ENCODE results near the gene SORCS2.

SORCS2 gene

DNA sequence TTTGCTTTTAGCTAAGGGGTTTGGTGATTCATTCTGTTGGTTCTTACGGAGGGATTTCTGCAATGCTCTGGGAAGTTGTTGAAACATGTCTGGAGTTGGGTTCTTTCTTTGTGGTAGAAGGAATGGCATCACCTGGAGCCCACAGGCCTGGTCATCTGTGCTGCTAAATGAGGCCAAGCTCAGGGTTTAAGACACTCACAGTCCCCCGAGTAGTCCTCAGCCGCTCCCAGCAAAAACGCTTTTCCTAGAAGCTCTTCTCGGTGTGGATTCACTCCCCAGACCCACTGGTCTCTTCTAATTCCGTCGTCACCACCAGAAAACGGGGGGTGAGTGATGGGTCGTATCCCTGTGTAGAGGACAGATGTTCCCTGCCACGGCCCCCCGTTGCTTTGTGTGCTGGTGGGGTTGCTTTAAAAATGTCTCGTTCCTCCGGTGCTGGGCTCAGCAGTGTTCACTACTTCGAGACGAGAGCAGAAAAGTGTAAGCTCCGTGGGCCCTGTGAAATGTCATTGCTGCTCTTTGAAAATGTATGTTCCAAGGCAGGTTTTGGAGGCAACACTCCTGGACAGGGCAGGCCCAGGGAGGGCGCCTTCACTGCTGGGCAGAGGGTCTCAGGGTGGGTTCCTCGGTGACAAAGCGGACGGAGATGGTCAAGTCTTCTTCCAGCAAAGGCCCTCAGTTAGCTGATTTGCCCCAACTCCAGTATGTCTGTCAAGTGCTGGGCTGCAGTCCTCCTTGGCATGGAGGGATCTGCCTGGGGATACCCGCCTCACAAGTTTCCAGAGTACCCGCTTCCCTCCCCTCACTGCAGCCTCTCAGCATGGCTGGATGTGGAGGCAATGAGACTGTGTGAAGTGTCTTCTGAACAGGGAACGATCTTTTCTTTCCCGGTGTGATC is 205.1 kb downstream of the SORCS2 start:
- DNase-seq = peak; percentile 57

DNA sequence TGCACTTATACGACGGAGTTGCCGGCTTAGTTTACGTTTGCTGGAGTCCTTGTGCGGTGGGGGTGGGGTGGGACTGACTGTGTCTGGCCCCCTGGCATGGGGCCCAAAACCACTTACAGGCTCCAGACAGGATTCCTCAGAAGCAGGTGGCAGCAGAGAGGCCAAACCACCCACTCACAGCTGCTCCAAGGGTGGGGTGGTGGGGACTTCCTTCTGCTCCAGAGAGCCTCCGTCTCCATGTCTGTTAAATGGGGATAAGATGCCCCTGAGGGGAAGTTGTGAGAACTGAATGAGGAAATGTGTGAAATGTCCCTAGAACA is 205.7 kb downstream of the SORCS2 start:
- peak; percentile 70 for DNase-seq

DNA sequence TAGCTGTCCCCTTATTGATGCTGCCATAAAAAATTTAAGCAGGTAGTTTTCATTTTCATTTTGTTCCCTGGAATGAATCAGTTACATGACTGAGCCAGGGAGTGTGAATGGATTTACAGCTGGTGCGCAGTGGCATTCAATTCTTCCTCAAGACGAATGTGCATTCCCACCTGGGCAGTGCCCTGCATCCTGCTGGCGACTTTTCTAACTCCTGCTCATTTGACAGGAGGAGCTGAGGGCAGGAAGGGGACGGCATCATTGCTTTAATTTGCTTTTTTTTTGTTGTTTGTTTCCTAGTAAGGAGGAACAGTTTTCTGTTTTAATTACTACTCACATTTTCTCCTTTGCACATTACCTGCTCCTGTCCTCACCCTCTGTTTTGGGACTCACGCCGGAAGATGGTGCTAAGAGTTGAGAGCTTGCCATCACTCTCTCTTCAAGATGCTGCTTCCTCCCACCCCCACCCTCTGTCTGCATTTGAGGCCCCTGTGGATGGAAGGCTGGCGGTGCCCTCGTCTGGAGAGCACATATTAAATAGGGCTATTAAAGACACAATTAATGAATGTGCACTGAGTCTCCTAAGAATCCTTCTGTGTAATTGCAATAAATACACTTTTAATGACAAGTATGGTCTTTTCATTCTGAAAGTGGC is 206.6 kb downstream of the SORCS2 start:
- DNase-seq = peak; percentile 58

DNA sequence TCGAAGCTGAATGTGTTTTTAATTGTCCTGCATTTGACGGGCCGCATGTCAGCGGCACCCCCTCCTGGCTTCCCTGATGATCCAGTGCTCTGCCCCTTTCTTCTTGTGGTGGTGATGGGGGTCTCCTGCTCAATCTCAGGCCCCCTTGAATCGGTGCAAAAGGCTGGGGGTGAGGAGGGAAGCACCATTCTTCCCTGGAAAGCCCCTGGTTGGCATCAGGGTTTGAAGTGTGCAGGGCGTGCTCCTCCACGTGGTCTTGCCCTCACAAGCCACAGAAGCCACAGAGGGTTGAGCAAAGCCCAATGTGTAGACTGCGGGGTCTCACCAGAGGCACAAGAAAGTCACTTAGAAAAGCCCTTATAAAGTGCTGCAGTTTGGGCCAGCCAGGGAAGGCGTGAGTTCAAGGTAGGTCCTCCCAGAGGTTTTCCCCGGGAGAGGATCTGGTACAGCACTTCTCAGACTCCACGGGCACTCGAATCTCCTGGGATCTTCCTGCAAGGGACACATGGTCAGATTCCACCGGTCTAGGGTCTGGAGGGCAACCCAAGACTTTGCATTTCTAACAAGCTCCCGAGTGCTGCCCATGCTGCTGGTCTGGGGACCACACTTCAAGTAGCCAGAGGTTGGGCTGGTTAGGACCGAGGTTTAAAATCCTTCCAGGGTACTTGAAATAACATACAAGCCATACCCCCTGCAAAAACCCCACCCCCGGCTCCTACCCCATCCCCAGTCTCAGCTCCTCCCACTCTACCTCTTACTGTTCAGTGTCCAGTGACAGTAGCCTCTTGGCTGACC is 207.3 kb downstream of the SORCS2 start:
- no peak for DNase-seq

- DNase-seq = no peak
These were observed 208.4 kb downstream of the SORCS2 start for GRCh38 chr4:7400671-7401298.

DNA sequence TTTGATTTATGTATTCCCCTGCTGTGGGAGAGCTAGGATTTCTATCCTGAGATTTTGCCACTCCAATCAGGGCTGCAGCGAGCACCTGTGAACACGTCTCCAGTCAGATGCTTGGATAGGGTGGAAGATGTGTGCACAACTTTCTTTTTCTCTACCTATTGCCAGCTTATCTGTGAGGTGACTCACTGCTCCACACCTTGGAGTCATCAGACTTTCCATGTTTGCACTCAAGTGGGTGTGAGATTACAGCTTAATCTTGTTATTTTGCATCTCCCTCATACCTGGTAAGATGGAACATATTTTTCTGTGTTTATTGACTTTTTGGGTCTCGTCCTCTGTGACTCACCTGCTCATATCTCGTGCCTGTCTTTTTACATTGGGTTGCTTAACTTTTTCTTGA is 210.2 kb downstream of the SORCS2 start:
- no peak for DNase-seq

DNA sequence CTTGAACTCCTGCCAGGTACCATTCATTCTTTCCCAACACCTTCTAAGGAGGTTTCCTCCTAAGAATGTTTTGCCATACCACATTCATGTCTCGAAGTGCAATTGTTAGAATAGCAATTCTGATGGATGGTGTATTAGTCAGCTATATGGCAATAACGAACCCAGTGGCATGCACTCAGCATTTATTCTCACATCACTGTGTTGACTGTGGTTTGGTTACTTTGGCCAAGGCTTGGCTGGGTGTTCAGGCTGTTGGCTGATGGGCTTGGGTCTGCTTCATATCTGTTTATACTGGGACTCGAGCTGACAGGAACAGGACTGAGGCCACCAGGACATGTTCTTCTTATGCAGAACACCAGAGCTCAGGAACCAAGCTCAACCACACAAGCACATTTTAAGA is 210.7 kb downstream of the SORCS2 start:
- no peak for DNase-seq

DNA sequence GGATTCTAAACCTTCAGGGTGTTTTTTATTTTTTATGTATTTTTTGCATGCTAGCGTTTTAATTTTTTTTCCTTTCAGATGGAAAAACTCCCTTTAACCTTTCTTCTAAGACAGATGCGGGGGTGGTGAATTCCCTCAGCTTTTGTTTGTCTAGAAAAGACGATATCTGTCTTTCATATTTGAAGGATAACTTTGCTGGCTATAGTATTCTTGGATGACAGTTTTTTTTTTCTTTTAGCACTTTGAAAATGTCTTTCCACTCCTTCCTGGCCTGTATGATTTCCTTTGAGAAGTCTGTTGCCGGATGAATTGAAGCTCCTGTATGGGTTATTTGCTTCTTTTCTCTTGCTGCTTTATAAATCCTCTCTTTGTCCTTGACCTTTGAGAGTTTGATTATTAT is 215.8 kb downstream of the SORCS2 start:
- peak; percentile 2 for DNase-seq

- no peak for DNase-seq
These were observed 218.1 kb downstream of the SORCS2 start for GRCh38 chr4:7410446-7410845.

GRCh38 chr4:7411491-7411890 is 219.2 kb downstream of the SORCS2 start:
- DNase-seq = no peak

DNA sequence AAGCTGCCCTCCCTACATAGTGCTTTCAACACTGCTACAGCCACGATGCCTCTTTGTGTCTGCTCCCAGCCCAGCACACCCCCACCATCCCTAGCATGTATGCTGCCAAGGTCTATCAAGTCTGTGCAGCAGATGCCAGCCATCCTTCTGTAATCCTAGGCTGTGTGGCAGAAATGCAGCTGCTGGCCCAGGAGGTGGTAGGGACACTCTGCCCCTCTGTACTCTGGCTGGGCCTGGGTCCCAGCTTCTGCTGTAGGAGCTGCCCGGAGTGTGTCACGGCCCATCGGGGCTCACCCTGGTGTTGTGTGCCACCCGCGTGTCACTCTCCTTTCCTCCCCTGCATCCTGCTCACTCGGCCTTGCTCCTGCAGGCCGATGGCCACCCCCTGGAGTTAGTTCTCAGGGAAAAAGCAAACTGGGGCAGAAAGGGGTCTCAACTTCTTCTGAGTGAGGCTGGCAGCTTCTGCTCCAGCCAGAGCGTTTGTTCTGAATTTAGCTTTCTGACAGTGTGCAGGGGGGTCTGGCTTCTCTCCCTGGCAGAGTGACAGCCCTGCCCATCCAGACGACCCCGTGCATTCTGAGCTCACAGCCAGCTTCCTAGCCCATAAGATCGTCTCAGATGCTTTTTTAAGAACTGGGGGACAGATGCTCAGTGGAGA is 219.7 kb downstream of the SORCS2 start:
- DNase-seq = peak; percentile 66

- DNase-seq = no peak
These were observed 220.2 kb downstream of the SORCS2 start for GRCh38 chr4:7412554-7412912.

DNA sequence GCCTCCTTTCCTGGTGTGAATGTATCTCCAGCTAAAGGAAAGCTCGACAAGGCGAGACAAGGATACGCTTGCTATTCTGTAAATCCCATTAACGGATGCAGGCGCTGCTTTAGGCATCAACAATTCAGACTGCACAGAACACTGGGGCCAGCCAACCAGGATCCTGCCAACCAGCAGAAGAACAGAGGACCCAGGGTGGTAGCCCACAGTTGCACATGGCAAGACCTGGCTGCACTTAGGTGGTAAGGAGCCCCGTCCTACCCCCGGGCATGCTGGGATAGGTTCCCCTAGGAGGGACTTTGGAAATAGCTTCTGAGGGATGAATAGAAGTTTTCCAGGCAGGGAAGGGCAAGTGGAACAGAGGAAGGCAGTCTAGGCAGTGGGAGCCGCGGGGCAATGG is 221.7 kb downstream of the SORCS2 start:
- peak; percentile 13 for DNase-seq

DNA sequence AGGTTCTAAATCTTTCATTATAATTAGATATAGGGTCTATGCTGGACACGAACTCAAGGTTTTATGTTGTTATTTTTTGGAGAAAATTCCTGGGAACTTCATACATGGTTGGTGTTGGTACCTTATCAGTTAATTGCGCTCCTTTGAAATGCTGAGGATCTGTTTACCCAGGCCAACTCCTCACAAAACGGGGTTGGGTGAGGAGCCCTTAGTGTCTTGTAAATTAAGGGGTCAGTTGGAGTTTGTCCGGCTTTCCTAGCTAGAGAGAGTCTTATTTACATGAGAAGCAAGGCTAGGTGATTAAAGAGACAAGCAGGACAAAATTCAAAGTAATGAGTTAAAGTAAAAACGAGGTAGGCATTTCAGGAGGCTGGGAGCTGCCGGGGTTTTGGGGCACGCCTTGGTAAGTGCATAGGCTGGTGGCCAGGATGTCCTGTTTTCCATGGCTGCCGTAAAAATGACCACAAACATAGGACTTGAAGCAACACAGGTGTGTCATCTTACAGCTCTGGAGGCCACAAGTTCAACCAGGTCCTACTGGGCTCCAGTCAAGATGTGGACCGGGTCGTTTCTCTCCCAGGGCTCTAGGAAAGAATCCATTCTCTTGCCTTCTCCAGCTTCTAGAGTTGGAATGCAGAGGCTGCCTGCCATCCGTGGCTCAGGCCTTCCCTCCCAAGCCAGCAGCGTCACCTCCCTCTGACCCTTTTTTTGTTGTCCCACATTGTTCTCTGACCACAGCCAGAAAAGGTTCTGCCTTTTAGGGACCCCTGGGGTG is 222.6 kb downstream of the SORCS2 start:
- DNase-seq = peak; percentile 9

DNA sequence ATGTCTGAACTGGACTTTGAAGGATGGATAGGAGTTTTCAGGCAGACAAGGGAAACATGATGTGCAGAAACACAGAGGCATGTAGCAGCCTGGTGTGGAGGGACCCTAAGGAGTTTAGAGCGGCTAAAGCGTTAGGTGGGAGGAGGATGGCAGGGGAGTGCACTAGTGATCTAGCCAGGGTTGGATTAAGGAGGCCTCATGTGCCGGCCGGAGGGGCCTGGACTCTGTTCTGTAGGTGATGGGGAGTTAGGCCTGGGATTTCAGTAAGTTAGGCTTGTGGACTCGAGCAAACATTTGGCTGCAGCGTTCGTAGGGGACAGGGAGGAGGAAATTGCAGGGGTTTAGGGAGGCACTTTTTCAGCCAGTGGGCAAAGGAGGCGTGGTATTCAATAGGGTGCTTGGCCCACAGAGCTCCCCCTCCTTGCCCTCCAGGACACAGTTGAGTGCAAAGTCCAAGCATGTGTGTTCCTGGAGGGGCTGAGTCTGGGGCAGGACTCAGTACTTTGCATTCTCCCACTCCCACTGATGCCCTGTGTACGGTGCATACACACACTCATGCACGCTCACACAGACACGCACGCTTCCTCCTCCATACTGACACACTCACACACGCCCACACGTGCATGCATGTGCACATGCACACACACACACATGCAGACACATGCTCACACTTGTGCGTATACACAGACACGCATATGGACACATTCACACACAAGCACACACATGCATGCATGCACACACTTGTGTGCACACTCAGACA is 223.8 kb downstream of the SORCS2 start:
- DNase-seq = no peak

- peak; percentile 7 for DNase-seq
These were observed 224.6 kb downstream of the SORCS2 start for GRCh38 chr4:7416745-7417432.

GRCh38 chr4:7417639-7418038 is 225.3 kb downstream of the SORCS2 start:
- DNase-seq = peak; percentile 10

DNA sequence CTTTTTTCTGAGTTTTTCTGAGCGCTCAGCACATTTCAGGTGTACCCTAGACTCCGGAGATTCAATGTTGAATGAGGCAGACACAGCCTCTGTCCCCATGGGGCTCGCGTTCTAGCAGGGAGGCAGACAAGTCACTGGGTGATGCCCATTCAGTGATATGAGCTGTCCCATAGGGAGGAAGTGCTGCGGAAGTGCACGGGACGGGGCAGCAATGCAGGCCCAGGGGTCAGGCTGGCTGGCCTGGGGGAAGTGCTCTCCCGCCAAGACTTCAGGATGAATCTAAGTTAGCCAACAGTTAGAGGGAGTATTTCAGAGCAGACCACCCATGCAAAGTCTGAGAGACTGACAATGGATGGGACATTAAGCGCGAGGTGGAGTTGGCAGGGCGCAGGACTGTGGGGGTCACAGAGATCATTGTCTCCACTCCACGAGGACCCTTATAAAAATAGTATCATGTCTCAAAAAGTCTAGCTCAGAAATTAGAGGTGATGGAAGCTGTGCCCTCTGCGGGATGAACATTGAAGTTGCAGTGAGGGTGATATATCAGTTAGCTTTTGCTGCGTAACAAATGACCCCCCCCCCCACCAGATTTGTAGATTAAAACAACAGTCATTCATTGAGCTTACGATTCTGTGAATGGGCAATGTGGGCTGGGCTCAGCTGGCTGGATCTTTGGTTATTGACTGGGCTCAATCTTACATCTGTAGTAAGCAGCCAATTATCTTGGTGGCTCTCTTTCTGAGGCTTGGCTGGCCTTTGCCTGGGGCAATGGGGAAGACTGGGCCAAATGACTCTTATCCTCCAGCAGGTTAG is 226.0 kb downstream of the SORCS2 start:
- DNase-seq = no peak

DNA sequence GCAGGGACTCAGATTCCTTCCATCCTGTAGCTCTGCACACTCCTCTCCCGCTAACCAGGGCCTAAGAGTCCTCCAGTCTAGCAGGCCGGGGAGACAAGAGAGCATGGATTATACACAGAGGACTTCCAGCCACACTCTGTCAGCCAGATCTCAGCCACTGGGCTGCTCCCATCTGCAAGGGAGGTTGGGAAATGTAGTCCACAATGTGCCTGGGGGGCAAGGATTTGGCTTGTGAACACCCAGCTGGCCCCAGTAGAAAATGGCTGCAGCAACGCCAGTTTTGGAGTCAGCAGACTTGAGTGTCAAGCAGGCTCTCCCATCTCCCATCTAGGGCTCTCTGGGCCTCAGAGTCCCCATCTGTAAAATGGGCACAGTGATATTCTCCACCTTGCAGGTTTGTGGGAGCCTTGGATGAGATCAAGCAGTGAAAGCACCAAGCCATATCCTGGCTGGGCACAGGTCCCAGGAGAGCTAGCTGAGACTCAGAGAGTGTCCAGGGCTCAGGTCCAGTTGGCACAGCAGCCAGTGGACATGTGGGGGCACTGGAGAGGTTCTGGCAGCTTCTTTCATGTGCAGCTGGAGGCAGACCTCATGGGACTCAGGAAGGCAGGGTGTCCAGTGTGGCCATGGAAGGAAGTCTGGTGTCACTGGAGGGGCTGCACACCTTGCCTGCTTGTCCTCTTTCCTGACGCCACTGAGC is 227.8 kb downstream of the SORCS2 start:
- peak; percentile 4 for DNase-seq

Data from retina (tissue), 1 donor.